Fibroblast of pulmonary artery (primary cell): Measurements from ENCODE around the gene APBB1IP.
"Not testable (repeated sequence)": the region's sequence is repeated elsewhere in the genome, so short reads cannot be mapped to it uniquely, and the experiment has no call there.

Experiments used
- DNase-seq: peaks from one replicate; pipeline ENCODE4 v3.0.0-alpha.2; 2010; ENCODE audit warnings: low read depth
- H3K4me3 ChIP-seq: replicated peaks from 2 replicates; pipeline ENCODE4 v1.5.1; 2011; ENCODE audit warnings: low read depth, mild to moderate bottlenecking, control low read depth, low read length, moderate library complexity
- TF ChIP-seq, protein P1 (sequence below): IDR thresholded peaks from 2 replicates; pipeline ENCODE4 v1.5.1; 2011; ENCODE audit warnings: mild to moderate bottlenecking, control low read depth, low read length, inconsistent platforms; ENCODE audit errors: missing control alignments

APBB1IP gene

DNA sequence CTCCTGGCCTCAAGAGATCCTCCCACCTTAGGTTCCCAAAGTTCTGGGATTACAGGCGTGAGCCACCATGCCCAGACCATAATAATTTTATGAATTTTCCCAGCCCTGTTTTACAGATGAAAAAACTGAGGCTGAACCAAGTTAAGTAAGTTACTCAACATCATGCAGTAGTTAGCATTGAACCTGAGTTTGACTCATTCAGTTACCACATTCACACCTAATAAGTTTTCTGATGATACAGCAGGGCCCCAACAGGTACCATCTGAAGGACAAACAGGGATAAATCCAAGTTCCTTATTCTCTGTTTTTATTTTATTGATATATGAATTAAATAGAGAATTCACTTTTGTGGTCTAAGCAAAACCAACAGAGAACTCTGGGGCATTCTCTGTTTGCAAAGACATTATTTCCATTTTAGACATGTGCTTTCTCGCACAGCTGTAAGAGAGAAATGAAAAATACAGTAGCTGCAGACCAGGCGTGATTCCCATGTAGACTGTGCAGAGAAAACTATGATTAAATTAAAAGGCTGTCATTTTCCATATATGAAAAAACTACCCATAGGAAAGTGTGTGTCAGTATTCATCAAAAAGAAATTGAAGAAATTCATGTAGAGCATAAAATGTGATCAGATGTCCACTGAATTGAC, 26.6 kb downstream of the APBB1IP start:
- no peak overlapping the region for H3K4me3 ChIP-seq
- no peak for DNase-seq
- TF ChIP-seq, protein P1, sequence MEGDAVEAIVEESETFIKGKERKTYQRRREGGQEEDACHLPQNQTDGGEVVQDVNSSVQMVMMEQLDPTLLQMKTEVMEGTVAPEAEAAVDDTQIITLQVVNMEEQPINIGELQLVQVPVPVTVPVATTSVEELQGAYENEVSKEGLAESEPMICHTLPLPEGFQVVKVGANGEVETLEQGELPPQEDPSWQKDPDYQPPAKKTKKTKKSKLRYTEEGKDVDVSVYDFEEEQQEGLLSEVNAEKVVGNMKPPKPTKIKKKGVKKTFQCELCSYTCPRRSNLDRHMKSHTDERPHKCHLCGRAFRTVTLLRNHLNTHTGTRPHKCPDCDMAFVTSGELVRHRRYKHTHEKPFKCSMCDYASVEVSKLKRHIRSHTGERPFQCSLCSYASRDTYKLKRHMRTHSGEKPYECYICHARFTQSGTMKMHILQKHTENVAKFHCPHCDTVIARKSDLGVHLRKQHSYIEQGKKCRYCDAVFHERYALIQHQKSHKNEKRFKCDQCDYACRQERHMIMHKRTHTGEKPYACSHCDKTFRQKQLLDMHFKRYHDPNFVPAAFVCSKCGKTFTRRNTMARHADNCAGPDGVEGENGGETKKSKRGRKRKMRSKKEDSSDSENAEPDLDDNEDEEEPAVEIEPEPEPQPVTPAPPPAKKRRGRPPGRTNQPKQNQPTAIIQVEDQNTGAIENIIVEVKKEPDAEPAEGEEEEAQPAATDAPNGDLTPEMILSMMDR = no peak

DNA sequence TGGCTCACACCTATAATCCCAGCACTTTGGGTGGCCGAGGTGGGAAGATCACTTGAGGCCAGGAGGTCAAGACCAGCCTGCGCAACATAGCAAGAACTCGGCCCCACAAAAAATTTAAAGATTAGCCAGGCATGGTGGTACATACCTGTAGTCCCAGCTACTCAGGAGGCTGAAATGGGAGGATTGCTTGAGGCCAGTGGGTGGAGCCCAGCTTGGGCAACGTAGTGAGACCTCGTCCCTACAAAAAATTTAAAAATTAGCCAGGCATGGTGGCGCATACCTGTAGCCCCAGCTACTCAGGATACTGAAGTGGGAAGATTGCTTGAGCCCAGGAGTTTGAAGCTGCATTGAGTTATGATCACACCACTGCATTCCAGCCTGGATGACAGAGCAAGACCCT, 28.4 kb downstream of the APBB1IP start:
- not testable (repeated sequence) for DNase-seq, H3K4me3 ChIP-seq

GRCh38 chr10:26467639-26468038, 29.5 kb downstream of the APBB1IP start:
- TF ChIP-seq, protein P1 = no peak
- no peak overlapping the region for H3K4me3 ChIP-seq
- no peak for DNase-seq

GRCh38 chr10:26468291-26468690, 30.1 kb downstream of the APBB1IP start:
- H3K4me3 ChIP-seq = no peak overlapping the region
- DNase-seq = peak; percentile 12
- TF ChIP-seq, protein P1 = no peak

- DNase-seq = no peak
- no peak overlapping the region for H3K4me3 ChIP-seq
- TF ChIP-seq, protein P1 = no peak
Observed at GRCh38 chr10:26468700-26469099, 30.6 kb downstream of the APBB1IP start.

DNA sequence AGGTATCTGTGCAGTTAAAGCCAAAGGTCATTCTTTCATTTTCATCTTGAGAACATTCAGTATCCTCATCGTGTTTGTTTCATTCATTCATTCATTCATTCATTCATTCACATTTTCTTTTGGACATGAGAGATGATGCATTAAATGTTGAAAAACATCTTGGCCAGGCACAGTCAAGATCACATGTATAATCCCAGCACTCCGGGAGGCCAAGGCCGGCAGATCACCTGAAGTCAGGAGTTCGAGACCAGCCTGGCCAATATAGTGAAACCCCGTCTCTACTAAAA, 34.3 kb downstream of the APBB1IP start:
- TF ChIP-seq, protein P1 = no peak
- H3K4me3 ChIP-seq = no peak overlapping the region
- DNase-seq = no peak

DNA sequence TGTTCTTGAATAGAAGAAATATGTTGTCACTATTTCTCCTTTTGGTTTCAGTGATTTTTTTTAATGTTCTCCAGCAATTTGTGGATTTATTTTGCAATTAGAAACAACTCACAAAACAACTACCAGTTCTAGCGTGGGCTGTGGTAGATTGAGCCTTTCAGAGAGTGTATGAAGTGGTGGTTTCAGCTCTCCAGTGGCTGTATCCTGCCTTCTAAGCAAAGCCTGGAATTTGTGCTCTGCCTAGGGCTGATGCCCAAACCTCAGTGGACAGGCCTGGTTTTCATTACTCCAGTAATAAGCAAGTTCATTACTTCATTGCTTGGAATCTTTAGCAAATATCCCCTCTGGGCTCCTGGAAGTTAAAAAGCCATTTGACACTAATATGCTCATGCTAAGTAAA, 35.9 kb downstream of the APBB1IP start:
- no peak for DNase-seq
- H3K4me3 ChIP-seq = no peak overlapping the region
- TF ChIP-seq, protein P1 = no peak

DNA sequence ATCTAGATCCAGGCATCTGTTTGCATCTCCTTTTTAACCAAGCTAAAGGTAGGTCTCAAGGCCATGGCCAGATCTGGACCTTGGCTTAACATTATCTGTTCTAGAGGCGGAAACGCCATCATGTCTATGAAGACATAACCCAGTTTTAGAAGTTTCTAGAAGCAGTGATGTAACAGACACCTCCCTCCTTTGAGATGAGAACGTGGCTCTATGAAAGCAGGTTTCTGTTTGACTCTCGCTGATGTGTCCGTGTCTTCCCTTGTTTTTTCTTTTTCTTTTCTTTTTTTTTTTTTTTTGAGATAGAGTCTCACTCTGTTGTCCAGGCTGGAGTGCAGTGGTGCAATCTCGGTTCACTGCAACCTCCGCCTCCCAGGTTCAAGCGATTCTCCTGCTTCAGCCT, 36.7 kb downstream of the APBB1IP start:
- not testable (repeated sequence) for DNase-seq, H3K4me3 ChIP-seq
